Astrocyte (in vitro differentiated cells and primary cell): ENCODE data around the gene OR6J1. TPM values are rescaled to one million over a fixed set of nuclear protein-coding genes. Genes with fewer than 3 reads are reported as not detected.
A peak's percentile ranks its signal among the peaks of the same experiment; 100 is the strongest.
"Not testable (repeated sequence)": the region's sequence is repeated elsewhere in the genome, so short reads cannot be mapped to it uniquely, and the experiment has no call there.

Experiments used
- DNase-seq: peaks from one replicate; pipeline ENCODE4 v3.0.0-alpha.2; 2010; ENCODE audit warnings: low read depth
- FAIRE-seq: peaks from 2 replicates; lab custom pipeline; 2011; peaks lifted over from hg19 to GRCh38; lab: Jason Lieb, UNC
- H2AFZ ChIP-seq: 2 replicates; pipeline ENCODE4 v1.6.0; 2012; ENCODE audit warnings: low read depth, low read length, inconsistent platforms
- H3K27ac ChIP-seq: 2 replicates; pipeline ENCODE4 v1.5.1; 2011; ENCODE audit warnings: low read depth, low read length, inconsistent platforms
- H3K27me3 ChIP-seq: 2 replicates; pipeline ENCODE4 v1.6.0; 2011; ENCODE audit warnings: low read length, inconsistent platforms; ENCODE audit not compliant: insufficient read depth
- H3K36me3 ChIP-seq: 2 replicates; pipeline ENCODE4 v1.5.1; 2011; ENCODE audit warnings: low read length, inconsistent platforms; ENCODE audit not compliant: insufficient read depth
- H3K4me1 ChIP-seq: 2 replicates; pipeline ENCODE4 v1.5.1; 2011; ENCODE audit warnings: low read length, inconsistent platforms; ENCODE audit not compliant: insufficient read depth
- H3K4me2 ChIP-seq: 2 replicates; pipeline ENCODE4 v1.6.0; 2012; ENCODE audit warnings: low read length, inconsistent platforms
- H3K4me3 ChIP-seq: 2 replicates; pipeline ENCODE4 v1.5.1; 2011; ENCODE audit warnings: low read depth, mild to moderate bottlenecking, low read length, inconsistent platforms; ENCODE audit not compliant: insufficient read depth
- H3K79me2 ChIP-seq: 2 replicates; pipeline ENCODE4 v1.6.0; 2012; ENCODE audit warnings: mild to moderate bottlenecking, low read length, inconsistent platforms; ENCODE audit not compliant: insufficient read depth
- H3K9ac ChIP-seq: 2 replicates; pipeline ENCODE4 v1.6.0; 2012; ENCODE audit warnings: mild to moderate bottlenecking, low read length, inconsistent platforms
- H3K9me3 ChIP-seq: 2 replicates; pipeline ENCODE4 v1.5.1; 2012; ENCODE audit warnings: low read depth, mild to moderate bottlenecking, low read length, inconsistent platforms; ENCODE audit not compliant: insufficient read depth
- H4K20me1 ChIP-seq: 2 replicates; pipeline ENCODE4 v1.6.0; 2012; ENCODE audit warnings: low read length, inconsistent platforms; ENCODE audit not compliant: insufficient read depth
- H3K27ac Mint-ChIP-seq: one replicate; pipeline ENCODE4 v1.8.0; 2021; ENCODE audit warnings: mild to moderate bottlenecking, mixed read lengths; ENCODE audit not compliant: unreplicated experiment
- H3K27me3 Mint-ChIP-seq: one replicate; pipeline ENCODE4 v1.8.0; 2021; ENCODE audit warnings: low read depth, mixed read lengths; ENCODE audit not compliant: unreplicated experiment
- H3K36me3 Mint-ChIP-seq: one replicate; pipeline ENCODE4 v1.8.0; 2021; ENCODE audit warnings: low read depth, mixed read lengths; ENCODE audit not compliant: unreplicated experiment
- H3K4me1 Mint-ChIP-seq: one replicate; pipeline ENCODE4 v1.8.0; 2021; ENCODE audit warnings: low read depth, mixed read lengths; ENCODE audit not compliant: unreplicated experiment
- H3K4me3 Mint-ChIP-seq: one replicate; pipeline ENCODE4 v1.8.0; 2021; ENCODE audit warnings: mild to moderate bottlenecking, moderate library complexity, mixed read lengths; ENCODE audit not compliant: unreplicated experiment
- H3K9me3 Mint-ChIP-seq: one replicate; pipeline ENCODE4 v1.8.0; 2021; ENCODE audit warnings: mild to moderate bottlenecking, mixed read lengths; ENCODE audit not compliant: unreplicated experiment
- EZH2 ChIP-seq: IDR thresholded peaks from 2 replicates; pipeline ENCODE4 v1.6.1; 2012; ENCODE audit warnings: mild to moderate bottlenecking, low read length, inconsistent platforms; ENCODE audit not compliant: insufficient read depth
- total RNA-seq: library from RNA; stranded (reverse); gene quantifications from 2 replicates; pipeline ENCODE4 v1.2.1, GENCODE V29; 2021
- TF ChIP-seq, protein P1 (sequence below): IDR thresholded peaks from 2 replicates; pipeline ENCODE4 v1.5.1; 2011; ENCODE audit warnings: low read depth, mild to moderate bottlenecking, inconsistent platforms, low read length, moderate library complexity; ENCODE audit not compliant: insufficient read depth

Gene OR6J1
- total RNA-seq, 1 donor from 2014 or later = not detected

DNA sequence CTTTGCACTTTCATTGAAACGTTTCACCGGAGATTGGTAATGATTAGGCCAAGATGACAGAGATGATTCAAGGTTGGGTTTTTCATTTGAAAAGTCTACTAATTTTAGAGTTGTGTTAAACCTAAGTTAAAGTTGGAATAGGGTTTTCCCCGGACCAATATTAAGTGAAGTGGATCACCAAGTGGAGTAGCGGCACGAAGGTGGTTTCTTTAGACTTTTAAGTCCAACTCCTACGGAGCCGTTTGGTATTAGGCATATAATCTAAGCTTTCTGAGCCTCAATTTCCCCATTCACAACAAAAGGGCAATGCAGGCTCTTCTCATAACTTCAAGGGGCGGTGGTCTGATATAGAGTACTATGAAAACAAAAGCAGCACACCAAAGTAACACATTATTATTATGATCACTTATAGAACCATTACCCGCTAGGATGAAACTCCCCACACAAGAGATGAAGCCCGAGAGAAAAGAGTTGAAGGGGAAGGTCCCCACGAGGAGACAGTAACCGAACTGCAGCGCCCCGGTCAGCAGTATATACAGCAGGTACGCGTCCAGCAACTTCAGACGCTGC, 55.5 kb downstream of the OR6J1 start:
- Histone ChIP-seq H4K20me1 (peaks cover 30% of the 10 kb centered on the region), H3K36me3 (no peaks in the 10 kb centered on the region), H3K79me2 (peaks cover 55% of the 10 kb centered on the region), H3K4me2 (peak overlapping the region; percentile 88), H3K4me3 (peak overlapping the region; percentile 97), H2AFZ (peak overlapping the region; percentile 72), H3K27ac (peak overlapping the region; percentile 94), H3K27me3 (peaks cover 4% of the 10 kb centered on the region), H3K9me3 (no peaks in the 10 kb centered on the region), H3K4me1 (peaks cover 20% of the 10 kb centered on the region), H3K9ac (peak overlapping the region; percentile 97)
- Mint-ChIP-seq H3K9me3 (no peaks in the 10 kb centered on the region), H3K4me1 (peaks cover 37% of the 10 kb centered on the region), H3K4me3 (peak overlapping the region; percentile 95), H3K27me3 (peaks cover 6% of the 10 kb centered on the region), H3K27ac (peak overlapping the region; percentile 99), H3K36me3 (peaks cover 8% of the 10 kb centered on the region)
- no peak for DNase-seq
- no peak for TF ChIP-seq EZH2
- TF ChIP-seq, protein P1, sequence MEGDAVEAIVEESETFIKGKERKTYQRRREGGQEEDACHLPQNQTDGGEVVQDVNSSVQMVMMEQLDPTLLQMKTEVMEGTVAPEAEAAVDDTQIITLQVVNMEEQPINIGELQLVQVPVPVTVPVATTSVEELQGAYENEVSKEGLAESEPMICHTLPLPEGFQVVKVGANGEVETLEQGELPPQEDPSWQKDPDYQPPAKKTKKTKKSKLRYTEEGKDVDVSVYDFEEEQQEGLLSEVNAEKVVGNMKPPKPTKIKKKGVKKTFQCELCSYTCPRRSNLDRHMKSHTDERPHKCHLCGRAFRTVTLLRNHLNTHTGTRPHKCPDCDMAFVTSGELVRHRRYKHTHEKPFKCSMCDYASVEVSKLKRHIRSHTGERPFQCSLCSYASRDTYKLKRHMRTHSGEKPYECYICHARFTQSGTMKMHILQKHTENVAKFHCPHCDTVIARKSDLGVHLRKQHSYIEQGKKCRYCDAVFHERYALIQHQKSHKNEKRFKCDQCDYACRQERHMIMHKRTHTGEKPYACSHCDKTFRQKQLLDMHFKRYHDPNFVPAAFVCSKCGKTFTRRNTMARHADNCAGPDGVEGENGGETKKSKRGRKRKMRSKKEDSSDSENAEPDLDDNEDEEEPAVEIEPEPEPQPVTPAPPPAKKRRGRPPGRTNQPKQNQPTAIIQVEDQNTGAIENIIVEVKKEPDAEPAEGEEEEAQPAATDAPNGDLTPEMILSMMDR = no peak
- no peak for FAIRE-seq

DNA sequence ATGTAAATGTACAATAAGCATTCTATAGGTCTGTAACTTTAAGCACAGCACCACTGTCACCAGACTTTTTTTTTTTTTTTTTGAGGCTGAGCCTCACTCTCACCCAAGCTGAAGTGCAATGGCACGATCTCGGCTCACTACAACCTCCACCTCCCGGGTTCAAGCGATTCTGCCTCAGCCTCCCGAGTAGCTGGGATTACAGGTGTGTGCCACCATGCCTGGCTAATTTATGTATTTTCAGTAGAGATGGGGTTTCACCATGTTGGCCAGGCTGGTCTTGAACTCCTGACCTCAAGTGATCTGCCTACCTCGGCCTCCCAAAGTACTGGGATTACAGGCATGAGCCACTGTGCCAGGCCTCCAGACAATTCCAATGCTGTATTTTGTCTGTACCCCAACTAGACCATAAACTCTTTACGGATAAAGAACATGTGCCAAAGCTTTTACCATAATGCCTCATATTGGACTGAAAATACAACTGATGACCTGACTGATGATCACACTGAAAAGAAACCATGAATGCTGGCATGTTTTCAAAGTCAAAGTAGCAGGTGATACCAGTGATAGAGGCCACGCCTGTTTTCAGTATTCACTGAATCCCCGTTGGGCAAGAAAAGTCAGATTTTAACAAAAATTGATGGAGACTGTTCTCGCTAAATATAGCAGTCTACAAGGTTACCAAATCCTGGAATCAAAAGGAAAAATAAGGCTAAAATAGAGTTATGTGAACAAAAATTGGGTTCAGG, 56.3 kb downstream of the OR6J1 start:
- H3K4me2 ChIP-seq = peak overlapping the region; percentile 88
- Mint-ChIP-seq H3K27ac (peak overlapping the region; percentile 99), H3K4me3 (peak overlapping the region; percentile 95), H3K4me1 (peaks cover 40% of the 10 kb centered on the region)
- peak overlapping the region; percentile 97 for H3K9ac ChIP-seq
- not testable (repeated sequence) for H2AFZ ChIP-seq, H3K9me3 Mint-ChIP-seq, H3K36me3 ChIP-seq, DNase-seq, H3K9me3 ChIP-seq, H3K36me3 Mint-ChIP-seq, H3K27me3 Mint-ChIP-seq, FAIRE-seq, H3K27me3 ChIP-seq
- peak overlapping the region; percentile 97 for H3K4me3 ChIP-seq
- H4K20me1 ChIP-seq = peaks cover 36% of the 10 kb centered on the region
- H3K79me2 ChIP-seq = peaks cover 62% of the 10 kb centered on the region
- peak overlapping the region; percentile 94 for H3K27ac ChIP-seq
- H3K4me1 ChIP-seq = peaks cover 20% of the 10 kb centered on the region

DNA sequence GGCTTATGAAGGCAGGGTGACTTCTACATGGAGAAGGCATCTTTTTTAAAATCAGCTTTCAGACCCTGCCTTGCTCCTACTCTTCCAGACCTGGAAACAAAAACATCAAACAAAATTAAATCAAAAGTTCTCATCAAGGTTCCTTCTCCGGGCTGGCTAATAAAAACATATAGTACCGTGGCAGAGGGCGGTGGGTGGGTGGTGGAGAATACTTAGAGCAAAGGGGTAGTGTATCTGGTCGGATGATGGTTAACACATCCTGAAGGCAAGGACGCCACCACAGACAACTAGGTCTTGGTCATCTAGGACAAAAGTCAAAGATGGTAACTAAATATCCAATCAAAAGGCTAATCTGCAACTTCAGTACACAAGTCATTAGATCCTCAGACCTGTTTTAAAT, 56.9 kb downstream of the OR6J1 start:
- H3K36me3 Mint-ChIP-seq = peaks cover 8% of the 10 kb centered on the region
- Histone ChIP-seq H3K4me1 (peaks cover 20% of the 10 kb centered on the region), H3K4me2 (peak overlapping the region; percentile 88), H2AFZ (no peak overlapping the region), H3K9me3 (no peaks in the 10 kb centered on the region), H4K20me1 (peaks cover 36% of the 10 kb centered on the region), H3K4me3 (peak overlapping the region; percentile 4), H3K36me3 (no peaks in the 10 kb centered on the region), H3K27me3 (no peaks in the 10 kb centered on the region), H3K27ac (no peak overlapping the region), H3K79me2 (peaks cover 67% of the 10 kb centered on the region), H3K9ac (no peak overlapping the region)
- H3K9me3 Mint-ChIP-seq = no peaks in the 10 kb centered on the region
- DNase-seq (no peak), FAIRE-seq (no peak)
- H3K27ac Mint-ChIP-seq = no peak overlapping the region
- peak overlapping the region; percentile 95 for H3K4me3 Mint-ChIP-seq
- peaks cover 2% of the 10 kb centered on the region for H3K27me3 Mint-ChIP-seq
- peaks cover 40% of the 10 kb centered on the region for H3K4me1 Mint-ChIP-seq
- TF ChIP-seq EZH2 = no peak
- TF ChIP-seq, protein P1 = no peak
